Osteocyte (in vitro differentiated cells): ENCODE data around the gene ARHGAP10. TPM values are rescaled to one million over a fixed set of nuclear protein-coding genes. Genes with fewer than 3 reads are reported as not detected.
A peak's percentile ranks its signal among the peaks of the same experiment; 100 is the strongest.

Experiments used
- DNase-seq: peaks from one replicate; pipeline ENCODE4 v3.0.0; 2021; ENCODE audit warnings: mixed read lengths; ENCODE audit not compliant: unreplicated experiment; ENCODE audit errors: extremely low spot score
- H3K27ac Mint-ChIP-seq: one replicate; pipeline ENCODE4 v1.8.0; 2021; ENCODE audit warnings: mild to moderate bottlenecking, mixed read lengths; ENCODE audit not compliant: unreplicated experiment
- H3K27me3 Mint-ChIP-seq: one replicate; pipeline ENCODE4 v1.8.0; 2021; ENCODE audit warnings: mixed read lengths; ENCODE audit not compliant: unreplicated experiment
- H3K36me3 Mint-ChIP-seq: one replicate; pipeline ENCODE4 v1.8.0; 2021; ENCODE audit warnings: mixed read lengths; ENCODE audit not compliant: unreplicated experiment
- H3K4me1 Mint-ChIP-seq: one replicate; pipeline ENCODE4 v1.8.0; 2021; ENCODE audit warnings: mixed read lengths; ENCODE audit not compliant: unreplicated experiment
- H3K4me3 Mint-ChIP-seq: one replicate; pipeline ENCODE4 v1.8.0; 2021; ENCODE audit warnings: mild to moderate bottlenecking, moderate library complexity, mixed read lengths; ENCODE audit not compliant: unreplicated experiment
- H3K9me3 Mint-ChIP-seq: one replicate; pipeline ENCODE4 v1.8.0; 2021; ENCODE audit warnings: mixed read lengths; ENCODE audit not compliant: unreplicated experiment
- total RNA-seq: library from RNA; stranded (reverse); gene quantifications from 2 replicates; pipeline ENCODE4 v1.2.1, GENCODE V29; 2021
- TF ChIP-seq, protein P1 (sequence below): fragments of 200-600 bp; sonication (generic); IDR thresholded peaks from 2 replicates; pipeline ENCODE4 v1.5.0; 2021; ENCODE audit warnings: antibody characterized with exemption, mild to moderate bottlenecking, moderate library complexity

Gene ARHGAP10
- total RNA-seq, 1 donor from 2014 or later: 121 TPM

DNA sequence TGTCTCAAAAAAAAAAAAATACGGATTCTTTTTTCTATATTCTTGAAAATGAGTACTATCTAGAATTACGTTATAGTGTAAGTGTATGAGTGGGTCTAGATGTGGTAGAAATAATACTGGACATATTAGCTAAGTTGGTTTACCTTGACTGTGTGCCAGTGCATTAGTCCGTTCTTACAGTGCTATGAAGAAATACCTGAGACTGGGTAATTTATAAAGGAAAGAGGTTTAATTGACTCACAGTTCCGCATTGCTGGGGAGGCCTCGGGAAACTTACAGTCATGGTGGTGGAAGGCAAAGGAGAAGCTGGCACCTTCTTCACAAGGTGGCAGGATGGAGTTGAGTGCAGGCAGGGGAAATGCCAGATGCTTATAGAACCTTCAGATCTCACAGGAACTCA, 92.4 kb downstream of the ARHGAP10 start:
- peaks cover 72% of the 10 kb centered on the region for H3K4me1 Mint-ChIP-seq
- no peaks in the 10 kb centered on the region for H3K27me3 Mint-ChIP-seq
- H3K4me3 Mint-ChIP-seq: no peak overlapping the region
- DNase-seq: no peak
- TF ChIP-seq, protein P1, sequence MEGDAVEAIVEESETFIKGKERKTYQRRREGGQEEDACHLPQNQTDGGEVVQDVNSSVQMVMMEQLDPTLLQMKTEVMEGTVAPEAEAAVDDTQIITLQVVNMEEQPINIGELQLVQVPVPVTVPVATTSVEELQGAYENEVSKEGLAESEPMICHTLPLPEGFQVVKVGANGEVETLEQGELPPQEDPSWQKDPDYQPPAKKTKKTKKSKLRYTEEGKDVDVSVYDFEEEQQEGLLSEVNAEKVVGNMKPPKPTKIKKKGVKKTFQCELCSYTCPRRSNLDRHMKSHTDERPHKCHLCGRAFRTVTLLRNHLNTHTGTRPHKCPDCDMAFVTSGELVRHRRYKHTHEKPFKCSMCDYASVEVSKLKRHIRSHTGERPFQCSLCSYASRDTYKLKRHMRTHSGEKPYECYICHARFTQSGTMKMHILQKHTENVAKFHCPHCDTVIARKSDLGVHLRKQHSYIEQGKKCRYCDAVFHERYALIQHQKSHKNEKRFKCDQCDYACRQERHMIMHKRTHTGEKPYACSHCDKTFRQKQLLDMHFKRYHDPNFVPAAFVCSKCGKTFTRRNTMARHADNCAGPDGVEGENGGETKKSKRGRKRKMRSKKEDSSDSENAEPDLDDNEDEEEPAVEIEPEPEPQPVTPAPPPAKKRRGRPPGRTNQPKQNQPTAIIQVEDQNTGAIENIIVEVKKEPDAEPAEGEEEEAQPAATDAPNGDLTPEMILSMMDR: no peak
- H3K27ac Mint-ChIP-seq: no peak overlapping the region
- no peaks in the 10 kb centered on the region for H3K9me3 Mint-ChIP-seq
- peaks cover 56% of the 10 kb centered on the region for H3K36me3 Mint-ChIP-seq

DNA sequence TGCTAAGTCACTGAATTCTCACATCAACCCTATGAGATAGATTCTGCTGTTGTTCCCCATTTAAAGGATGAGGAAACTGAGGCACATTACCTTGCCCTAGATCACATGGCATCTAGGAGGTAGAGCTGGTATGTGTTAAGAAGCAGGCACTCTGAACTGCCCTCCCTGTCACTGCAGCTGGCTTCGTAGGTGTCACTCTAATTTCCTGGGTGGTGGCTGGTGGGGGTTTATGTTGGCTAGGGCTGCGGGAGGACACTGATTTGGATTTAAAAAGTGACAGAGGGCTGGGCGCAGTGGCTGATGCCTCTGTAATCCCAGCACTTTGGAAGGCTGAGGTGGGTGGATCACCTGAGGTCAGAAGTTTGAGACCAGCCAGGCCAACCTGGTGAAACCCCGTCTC, 93.0 kb downstream of the ARHGAP10 start:
- TF ChIP-seq, protein P1: no peak
- Mint-ChIP-seq H3K9me3 (no peaks in the 10 kb centered on the region), H3K4me1 (peaks cover 74% of the 10 kb centered on the region), H3K36me3 (peaks cover 56% of the 10 kb centered on the region), H3K27ac (peak overlapping the region; percentile 50), H3K27me3 (no peaks in the 10 kb centered on the region), H3K4me3 (no peak overlapping the region)
- no peak for DNase-seq

DNA sequence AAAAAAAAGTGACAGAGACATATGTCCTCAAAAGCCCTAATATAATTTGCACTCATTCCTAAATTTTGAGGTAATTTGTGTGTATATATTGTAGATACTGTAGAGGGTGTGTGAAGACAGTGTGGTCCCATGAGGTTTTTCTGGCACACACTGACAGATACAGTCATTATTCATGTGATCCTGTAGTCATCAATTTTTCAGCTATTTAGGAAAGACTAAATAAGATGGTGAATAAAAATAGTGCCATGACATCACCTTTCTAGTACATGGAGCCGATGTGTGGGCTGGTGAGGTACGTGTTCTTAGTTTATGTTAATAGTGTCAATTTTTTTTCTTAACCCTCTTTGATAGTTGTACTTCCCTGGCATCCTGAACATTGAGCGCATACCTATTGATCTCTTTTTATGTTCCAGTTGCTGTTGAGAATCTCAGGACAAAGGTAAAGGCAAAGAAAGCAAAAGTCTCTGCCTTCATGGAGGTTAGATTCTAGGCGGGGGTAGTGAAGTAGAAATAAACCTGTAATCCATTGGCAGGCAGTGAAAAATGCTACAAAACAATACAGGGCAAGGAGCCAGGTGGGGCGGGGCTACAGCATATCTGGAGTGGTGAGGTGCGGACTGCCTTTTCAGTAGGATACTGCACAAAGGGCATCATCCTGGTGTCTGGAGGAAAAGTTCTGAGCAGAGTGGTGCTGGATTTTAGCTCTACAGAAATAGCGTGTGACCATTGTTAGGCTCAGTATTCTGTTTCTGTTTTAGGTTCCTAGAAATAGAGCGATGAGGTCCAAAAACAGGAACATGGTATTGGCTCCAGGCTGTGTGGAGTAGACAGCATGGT, 93.8 kb downstream of the ARHGAP10 start:
- DNase-seq: no peak

DNA sequence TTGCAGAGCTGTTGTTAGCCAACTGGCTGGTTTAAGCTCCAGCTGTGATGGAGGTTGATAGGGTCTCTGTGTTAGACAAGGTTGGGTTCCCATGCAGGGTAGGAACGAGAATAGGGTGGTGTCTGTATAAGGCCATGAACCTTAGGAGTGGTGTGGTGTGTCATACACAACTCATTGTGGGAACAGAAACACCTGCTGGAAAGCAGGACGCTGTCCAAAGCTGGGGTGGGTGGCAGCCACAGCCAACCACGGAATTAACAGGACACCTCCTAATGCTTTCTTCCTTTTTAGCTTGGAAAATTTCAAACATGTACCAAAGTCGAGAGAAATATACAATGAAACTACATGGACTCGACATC, 94.4 kb downstream of the ARHGAP10 start:
- no peak for DNase-seq
- no peaks in the 10 kb centered on the region for H3K9me3 Mint-ChIP-seq
- peaks cover 82% of the 10 kb centered on the region for H3K4me1 Mint-ChIP-seq
- peaks cover 55% of the 10 kb centered on the region for H3K36me3 Mint-ChIP-seq
- H3K27ac Mint-ChIP-seq: peak overlapping the region; percentile 73
- TF ChIP-seq, protein P1: no peak
- H3K4me3 Mint-ChIP-seq: no peak overlapping the region
- H3K27me3 Mint-ChIP-seq: no peaks in the 10 kb centered on the region

More for the DNA sequence above, 93.8 kb downstream of the ARHGAP10 start:
- no peaks in the 10 kb centered on the region for H3K27me3 Mint-ChIP-seq
- H3K4me3 Mint-ChIP-seq: no peak overlapping the region
- peaks cover 81% of the 10 kb centered on the region for H3K4me1 Mint-ChIP-seq
- peaks cover 55% of the 10 kb centered on the region for H3K36me3 Mint-ChIP-seq
- TF ChIP-seq, protein P1: no peak
- peak overlapping the region; percentile 73 for H3K27ac Mint-ChIP-seq
- no peaks in the 10 kb centered on the region for H3K9me3 Mint-ChIP-seq

DNA sequence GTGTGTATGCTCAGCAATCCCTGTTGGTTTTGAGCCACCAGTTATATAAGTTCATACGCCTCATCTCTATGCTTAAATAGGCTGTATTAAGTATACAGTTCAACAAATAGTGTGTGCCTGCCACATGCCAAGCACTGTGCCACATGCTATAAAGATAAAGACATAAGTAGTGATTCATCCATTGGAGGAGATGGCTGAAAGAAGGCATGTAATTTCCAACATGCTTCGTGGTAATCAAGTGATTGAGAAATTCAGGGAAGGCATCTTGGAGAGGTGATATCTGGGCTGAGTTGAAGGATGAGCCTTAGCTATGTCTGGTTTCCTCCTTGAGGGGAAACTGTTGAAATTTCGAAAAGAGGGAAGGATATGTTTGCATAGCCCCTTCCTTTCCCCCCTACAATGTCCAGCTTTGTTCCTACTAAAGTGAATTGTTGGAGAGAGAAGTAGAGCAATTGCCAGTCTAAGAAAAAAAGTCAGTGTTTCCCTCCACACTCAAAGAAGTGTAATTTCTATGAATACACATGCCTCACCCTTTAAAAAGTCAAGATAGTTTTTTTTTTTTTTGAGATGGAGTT, 96.5 kb downstream of the ARHGAP10 start:
- no peaks in the 10 kb centered on the region for H3K27me3 Mint-ChIP-seq
- DNase-seq: no peak
- peak overlapping the region; percentile 2 for H3K4me3 Mint-ChIP-seq
- peaks cover 82% of the 10 kb centered on the region for H3K4me1 Mint-ChIP-seq
- peak overlapping the region; percentile 94 for H3K27ac Mint-ChIP-seq
- H3K9me3 Mint-ChIP-seq: no peaks in the 10 kb centered on the region
- peaks cover 52% of the 10 kb centered on the region for H3K36me3 Mint-ChIP-seq
- TF ChIP-seq, protein P1: no peak
